ENCODE results near the gene JMJD8.

JMJD8 gene

DNA sequence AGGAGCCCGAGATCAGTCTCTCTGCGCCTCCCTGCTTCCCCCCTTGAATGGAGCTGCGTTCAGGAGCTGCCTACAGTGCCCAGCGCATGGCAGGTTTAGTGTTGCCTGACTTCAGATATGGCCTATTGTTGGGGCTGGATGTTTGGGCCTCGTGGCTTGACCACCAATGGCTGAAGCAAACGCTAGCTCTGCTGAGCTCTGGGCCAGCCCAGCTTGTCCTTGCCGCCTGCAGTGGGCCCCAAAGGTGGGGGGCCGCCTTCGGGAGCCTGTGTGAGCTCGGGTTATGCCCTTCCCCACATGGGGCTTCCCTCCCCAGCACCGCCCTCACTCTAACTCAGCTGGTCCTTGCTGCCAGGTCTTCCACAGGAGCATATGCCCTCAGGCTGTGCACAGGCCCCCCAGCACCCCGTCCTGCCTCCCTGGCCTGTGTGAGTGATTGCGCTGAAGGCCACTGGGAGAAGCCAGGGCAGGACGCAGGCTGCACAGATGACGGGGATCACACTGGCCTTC lies 46.0 kb downstream of the JMJD8 start:
- ATAC-seq: no peak
- no peak for DNase-seq

DNA sequence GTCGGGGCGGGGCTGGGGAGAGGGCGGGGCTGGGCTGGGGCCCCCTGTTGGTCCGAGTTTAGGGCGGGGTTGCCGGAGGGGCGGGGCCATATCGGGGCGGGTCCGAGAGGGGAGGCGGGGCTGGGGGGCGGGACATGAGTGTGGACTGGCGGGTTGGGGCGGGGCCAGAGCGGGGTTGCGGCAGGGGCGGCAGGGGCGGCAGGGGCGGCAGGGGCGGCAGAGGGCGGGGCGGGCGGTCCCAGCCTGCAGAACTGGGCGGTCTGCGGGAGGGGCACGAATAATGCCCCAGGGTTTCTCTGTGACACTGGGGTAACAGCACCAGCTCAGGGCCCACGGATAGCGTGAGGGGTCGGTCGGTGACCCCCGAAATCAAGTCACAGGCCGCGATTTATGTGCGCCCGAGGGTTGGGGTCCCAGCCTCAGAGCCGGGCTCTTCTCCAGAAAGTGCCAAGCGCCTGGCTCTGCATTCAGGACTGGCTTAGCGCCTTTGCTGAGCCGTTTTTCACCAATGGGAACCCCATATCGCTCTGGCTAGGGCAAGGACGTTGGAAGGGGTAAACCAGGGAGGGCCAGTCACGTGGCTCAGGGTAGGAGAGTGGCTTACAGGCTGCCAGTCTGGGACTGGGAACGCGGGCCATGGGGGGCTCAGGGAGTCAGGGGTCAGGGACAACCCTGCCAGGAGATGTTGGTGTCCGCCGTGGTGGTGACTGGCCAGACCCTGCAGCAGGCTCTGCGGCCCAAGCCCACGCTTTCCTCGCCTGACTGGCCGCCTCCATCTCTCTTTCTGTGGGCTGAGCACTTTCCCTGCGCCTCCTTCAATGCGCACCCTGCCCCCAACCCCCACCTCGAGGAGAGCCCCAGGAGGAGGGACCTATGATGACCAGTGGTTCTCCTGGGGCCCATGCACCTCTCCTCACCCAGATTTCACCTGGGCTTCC lies 46.8 kb downstream of the JMJD8 start:
- ATAC-seq: peak; percentile 55
- DNase-seq: peak; percentile 93

DNA sequence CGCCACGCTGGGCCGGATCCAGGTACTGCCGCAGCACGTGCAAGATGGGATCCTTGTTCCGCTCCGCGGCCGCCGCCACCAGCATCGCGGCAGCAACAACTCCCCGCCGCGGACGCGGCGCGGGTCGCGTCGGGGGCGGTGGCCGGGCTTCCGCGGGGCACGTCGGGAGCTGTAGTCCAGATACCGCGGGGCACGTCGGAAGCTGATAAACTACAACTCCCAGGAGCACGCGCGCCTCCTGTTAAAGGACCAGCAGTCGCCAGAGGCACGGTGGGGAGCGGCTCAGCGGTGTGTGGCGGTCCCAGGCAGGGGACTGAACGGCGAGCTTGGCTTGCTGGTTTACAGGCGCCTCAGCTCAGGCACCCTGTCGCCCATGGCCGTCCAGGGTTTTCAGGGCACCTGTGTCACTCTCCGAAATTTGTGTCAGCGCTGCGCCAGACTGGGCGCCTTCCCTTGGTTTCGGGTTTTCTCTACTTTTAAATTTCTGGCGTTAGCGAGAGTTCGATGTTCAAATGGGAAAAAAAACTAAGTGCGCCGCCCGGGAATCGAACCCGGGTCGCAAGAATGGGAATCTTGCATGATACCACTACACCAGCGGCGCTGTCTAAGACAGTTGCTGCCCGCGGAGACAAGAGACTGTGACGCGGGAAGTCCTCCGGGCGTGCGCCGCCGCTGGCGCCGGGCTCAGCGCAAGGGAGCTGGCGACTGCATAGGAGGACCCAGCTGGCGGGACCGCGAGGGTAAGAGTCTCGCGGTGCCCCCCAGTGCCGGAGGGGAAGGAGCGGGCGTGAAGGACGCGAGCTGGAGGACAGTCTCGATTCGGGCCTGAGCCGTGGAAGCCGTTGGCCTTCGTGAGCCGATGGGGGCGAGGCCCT lies 47.7 kb downstream of the JMJD8 start, which contains the start of gene METTL26:
METTL26 (minus strand) TSS at position 100 of the 875 bp plus-strand sequence; CDS start at position 85, 15 bp downstream.
- DNase-seq (peak; percentile 93), ATAC-seq (peak; percentile 89)

DNA sequence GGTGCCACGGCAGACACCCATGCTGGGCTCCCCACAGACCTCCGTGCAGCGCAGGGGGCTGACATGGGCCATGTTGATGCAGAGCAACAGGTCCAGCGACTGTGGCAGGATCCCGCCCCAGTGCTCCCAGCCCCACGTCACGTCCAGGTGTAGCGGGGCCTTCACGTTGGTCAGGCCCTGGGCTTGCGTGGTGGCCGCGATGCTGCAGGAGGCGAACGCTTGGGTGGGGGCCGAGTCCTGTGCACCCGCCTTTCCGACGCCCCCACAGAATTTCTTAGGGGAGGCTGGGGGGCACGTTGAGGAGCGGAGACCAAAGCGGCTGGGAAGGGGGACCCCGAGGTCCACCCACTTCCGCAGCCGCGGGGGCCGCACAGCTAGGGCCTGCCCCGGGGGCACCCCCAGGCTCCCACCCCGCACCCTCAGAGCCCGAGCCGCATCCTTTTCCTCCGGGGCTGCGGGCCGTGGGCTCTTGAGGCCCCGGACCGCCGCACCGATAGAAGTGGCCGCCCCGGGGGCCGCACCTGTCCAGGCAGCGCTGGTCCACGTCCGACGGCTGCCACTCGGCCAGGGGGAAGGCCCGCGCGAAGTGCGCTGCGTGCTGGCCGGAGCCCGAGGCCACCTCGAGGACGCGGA lies 48.4 kb downstream of the JMJD8 start:
- ATAC-seq: no peak
- no peak for DNase-seq

DNA sequence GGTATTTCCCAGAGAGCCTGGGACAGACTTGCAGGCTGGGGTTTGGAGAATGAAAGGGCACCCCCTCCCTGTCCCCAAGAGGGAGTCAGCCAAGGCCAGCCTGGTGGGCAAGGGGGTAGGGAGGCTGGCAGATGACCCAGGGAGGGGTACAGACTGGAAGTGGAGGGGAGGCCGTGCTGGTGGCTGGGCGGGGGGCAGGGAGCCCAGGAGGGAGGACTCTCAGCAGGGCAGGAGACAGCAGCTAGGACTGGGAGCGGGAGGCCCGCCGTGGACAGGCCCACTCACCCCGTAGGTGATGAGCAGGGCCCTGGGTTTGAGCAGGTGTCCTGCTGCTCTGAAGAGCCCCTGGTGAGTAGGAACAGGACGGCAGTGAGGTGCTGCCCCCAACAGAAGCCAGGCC lies 49.1 kb downstream of the JMJD8 start:
- no peak for ATAC-seq
- no peak for DNase-seq

DNA sequence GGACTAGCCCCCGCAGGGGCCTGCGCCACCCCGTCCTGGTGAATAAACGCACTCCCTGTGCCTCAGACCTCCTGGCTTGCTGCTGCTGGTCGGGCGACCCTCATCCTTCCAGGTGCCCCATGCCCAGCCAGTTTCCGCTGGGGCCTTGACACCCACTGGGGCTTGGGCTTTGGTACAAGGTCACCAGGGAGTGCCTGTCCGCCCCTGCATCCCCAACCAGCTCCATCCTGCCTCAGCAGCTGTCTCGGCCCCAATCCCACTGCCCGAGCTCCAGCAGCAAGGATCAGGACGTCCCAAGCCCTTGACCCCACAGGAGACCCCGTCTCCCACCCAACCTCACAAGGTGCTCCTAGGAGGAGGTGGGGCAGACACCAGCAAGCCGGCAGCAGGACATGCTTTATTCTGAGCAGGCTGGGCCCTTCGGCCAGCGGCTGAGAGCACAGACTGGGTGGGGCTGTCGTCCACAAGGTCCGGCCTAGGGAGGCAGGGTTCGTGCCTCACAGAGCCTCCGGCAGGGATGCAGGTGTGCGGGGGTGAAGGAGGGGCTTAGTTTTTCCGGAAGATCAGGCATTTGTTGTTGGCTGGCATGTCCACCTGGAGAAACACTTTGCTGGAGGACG lies 50.0 kb downstream of the JMJD8 start:
- ATAC-seq (no peak), DNase-seq (no peak)

DNA sequence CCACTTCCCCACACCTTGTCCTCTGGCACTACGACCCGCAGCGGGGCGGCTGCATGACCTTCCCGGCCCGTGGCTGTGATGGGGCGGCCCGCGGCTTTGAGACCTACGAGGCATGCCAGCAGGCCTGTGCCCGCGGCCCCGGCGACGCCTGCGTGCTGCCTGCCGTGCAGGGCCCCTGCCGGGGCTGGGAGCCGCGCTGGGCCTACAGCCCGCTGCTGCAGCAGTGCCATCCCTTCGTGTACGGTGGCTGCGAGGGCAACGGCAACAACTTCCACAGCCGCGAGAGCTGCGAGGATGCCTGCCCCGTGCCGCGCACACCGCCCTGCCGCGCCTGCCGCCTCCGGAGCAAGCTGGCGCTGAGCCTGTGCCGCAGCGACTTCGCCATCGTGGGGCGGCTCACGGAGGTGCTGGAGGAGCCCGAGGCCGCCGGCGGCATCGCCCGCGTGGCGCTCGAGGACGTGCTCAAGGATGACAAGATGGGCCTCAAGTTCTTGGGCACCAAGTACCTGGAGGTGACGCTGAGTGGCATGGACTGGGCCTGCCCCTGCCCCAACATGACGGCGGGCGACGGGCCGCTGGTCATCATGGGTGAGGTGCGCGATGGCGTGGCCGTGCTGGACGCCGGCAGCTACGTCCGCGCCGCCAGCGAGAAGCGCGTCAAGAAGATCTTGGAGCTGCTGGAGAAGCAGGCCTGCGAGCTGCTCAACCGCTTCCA lies 50.6 kb downstream of the JMJD8 start:
- ATAC-seq: no peak
- no peak for DNase-seq

DNA sequence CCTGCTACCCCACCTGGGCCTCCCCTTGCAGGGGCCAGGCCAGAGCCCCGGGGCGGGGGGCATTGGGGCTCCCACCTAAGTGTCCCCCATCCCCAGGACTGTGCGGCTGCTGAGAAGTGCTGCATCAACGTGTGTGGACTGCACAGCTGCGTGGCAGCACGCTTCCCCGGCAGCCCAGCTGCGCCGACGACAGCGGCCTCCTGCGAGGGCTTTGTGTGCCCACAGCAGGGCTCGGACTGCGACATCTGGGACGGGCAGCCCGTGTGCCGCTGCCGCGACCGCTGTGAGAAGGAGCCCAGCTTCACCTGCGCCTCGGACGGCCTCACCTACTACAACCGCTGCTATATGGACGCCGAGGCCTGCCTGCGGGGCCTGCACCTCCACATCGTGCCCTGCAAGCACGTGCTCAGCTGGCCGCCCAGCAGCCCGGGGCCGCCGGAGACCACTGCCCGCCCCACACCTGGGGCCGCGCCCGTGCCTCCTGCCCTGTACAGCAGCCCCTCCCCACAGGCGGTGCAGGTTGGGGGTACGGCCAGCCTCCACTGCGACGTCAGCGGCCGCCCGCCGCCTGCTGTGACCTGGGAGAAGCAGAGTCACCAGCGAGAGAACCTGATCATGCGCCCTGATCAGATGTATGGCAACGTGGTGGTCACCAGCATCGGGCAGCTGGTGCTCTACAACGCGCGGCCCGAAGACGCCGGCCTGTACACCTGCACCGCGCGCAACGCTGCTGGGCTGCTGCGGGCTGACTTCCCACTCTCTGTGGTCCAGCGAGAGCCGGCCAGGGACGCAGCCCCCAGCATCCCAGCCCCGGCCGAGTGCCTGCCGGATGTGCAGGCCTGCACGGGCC lies 51.4 kb downstream of the JMJD8 start:
- no peak for ATAC-seq
- DNase-seq: no peak

DNA sequence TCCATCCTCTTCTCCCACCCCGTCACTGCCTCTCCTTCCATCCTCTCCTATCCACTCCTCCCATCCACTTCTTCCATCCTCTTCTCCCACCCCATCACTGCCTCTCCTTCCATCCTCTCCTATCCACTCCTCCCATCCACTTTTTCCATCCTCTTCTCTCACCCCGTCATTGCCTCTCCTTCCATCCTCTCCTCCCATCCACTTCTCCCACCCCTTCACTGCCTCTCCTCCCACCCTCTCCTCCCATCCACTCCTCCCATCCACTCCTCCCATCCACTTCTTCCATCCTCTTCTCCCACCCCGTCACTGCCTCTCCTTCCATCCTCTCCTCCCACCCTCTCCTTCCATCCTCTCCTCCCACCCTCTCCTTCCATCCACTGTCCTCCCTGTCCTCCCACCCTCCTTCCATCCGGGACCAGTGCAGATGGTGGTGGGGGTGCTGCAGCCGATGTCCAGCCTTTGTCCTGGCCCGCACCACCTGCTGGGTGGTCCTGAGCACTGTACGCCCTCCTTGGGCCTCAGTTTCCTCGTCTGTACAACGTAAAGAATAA lies 52.3 kb downstream of the JMJD8 start:
- DNase-seq (no peak), ATAC-seq (no peak)
